ENCODE data around the gene BMAL1.

Gene BMAL1

GRCh38 chr11:13346470-13346869 is 68.9 kb downstream of the BMAL1 start:
- DNase-seq: no peak

GRCh38 chr11:13347901-13348300 is 70.3 kb downstream of the BMAL1 start:
- DNase-seq: no peak

- DNase-seq: no peak
Observed at GRCh38 chr11:13348305-13348704, 70.7 kb downstream of the BMAL1 start.

GRCh38 chr11:13349046-13349445 is 71.5 kb downstream of the BMAL1 start:
- no peak for DNase-seq

GRCh38 chr11:13349581-13349980 is 72.0 kb downstream of the BMAL1 start:
- DNase-seq: no peak

- DNase-seq: no peak
Observed at GRCh38 chr11:13352711-13353110, 75.1 kb downstream of the BMAL1 start.

GRCh38 chr11:13354335-13354734 is 76.7 kb downstream of the BMAL1 start:
- no peak for DNase-seq

GRCh38 chr11:13355191-13355590 is 77.6 kb downstream of the BMAL1 start:
- peak; percentile 29 for DNase-seq

- no peak for DNase-seq
Observed at GRCh38 chr11:13357232-13357631, 79.6 kb downstream of the BMAL1 start.

GRCh38 chr11:13358596-13359270 is 81.1 kb downstream of the BMAL1 start:
- DNase-seq: peak; percentile 63

- DNase-seq: no peak
Observed at GRCh38 chr11:13362596-13363109, 85.1 kb downstream of the BMAL1 start.

GRCh38 chr11:13364388-13364787 is 86.8 kb downstream of the BMAL1 start:
- DNase-seq: no peak

- DNase-seq: no peak
Observed at GRCh38 chr11:13366266-13367026, 88.9 kb downstream of the BMAL1 start.

GRCh38 chr11:13367115-13367514 is 89.5 kb downstream of the BMAL1 start:
- no peak for DNase-seq

- peak; percentile 81 for DNase-seq
Observed at GRCh38 chr11:13368041-13368446, 90.5 kb downstream of the BMAL1 start.

GRCh38 chr11:13373216-13373615 is 95.6 kb downstream of the BMAL1 start:
- DNase-seq: no peak

GRCh38 chr11:13375798-13376197 is 98.2 kb downstream of the BMAL1 start:
- no peak for DNase-seq

GRCh38 chr11:13376402-13376801 is 98.8 kb downstream of the BMAL1 start:
- no peak for DNase-seq

- DNase-seq: no peak
Observed at GRCh38 chr11:13376838-13377237, 99.2 kb downstream of the BMAL1 start.

GRCh38 chr11:13378316-13378715 is 100.7 kb downstream of the BMAL1 start:
- no peak for DNase-seq

- DNase-seq: no peak
Observed at GRCh38 chr11:13380731-13381130, 103.1 kb downstream of the BMAL1 start.

- no peak for DNase-seq
Observed at GRCh38 chr11:13382751-13383150, 105.2 kb downstream of the BMAL1 start.

GRCh38 chr11:13384908-13385640 is 107.5 kb downstream of the BMAL1 start:
- peak; percentile 49 for DNase-seq

- DNase-seq: no peak
Observed at GRCh38 chr11:13386567-13386966, 109.0 kb downstream of the BMAL1 start.

Measured in kidney glomerular epithelial cell (primary cell).